ENCODE data around the gene MYO1H.

MYO1H gene

DNA sequence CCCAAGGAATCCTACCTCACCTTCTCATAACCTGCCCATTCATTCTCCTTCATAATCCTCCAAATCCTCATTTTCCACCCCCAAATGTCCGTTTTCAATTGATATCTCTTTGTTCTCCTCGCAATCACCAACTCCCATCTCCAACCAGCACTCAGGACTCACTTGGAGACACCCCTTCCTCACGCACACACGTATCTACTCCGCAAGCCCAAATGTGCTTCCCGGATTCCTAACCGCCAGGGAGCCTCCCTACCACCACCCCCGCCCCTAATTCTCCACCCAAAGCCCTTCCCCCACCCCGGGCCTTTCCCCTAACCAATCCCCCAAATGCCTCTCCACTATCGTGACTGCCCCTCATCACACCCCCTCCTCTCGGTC, 129.1 kb downstream of the MYO1H start:
- peaks cover 0 to 3% (median 2%) of the 10 kb centered on the region in 5 donors for H3K36me3 ChIP-seq (ENCODE audit: control insufficient read depth in 5 of 5, insufficient read depth in 5 of 5, low read length in 5 of 5)
- H3K27me3 ChIP-seq (ENCODE audit: control insufficient read depth in 5 of 5, insufficient read depth in 4 of 5, low read length in 5 of 5) = no peaks in the 10 kb centered on the region
- H3K9ac ChIP-seq (ENCODE audit: low read length in 5 of 5) = peak overlapping the region; percentile 97 to 99 (median 98)
- no peaks in the 10 kb centered on the region for H3K9me3 ChIP-seq (ENCODE audit: control insufficient read depth in 5 of 5, low read length in 5 of 5)
- H3K4me3 ChIP-seq (ENCODE audit: low read depth in 1 of 5, low read length in 5 of 5) = peak overlapping the region; percentile 78 to 100 (median 90)
- peak overlapping the region; percentile 96 for H3K27ac ChIP-seq (ENCODE audit: low read depth, low read length)
- peaks cover 7 to 57% (median 50%) of the 10 kb centered on the region in 5 donors for H3K4me1 ChIP-seq (ENCODE audit: control insufficient read depth in 5 of 5, insufficient read depth in 5 of 5, low read length in 5 of 5)

DNA sequence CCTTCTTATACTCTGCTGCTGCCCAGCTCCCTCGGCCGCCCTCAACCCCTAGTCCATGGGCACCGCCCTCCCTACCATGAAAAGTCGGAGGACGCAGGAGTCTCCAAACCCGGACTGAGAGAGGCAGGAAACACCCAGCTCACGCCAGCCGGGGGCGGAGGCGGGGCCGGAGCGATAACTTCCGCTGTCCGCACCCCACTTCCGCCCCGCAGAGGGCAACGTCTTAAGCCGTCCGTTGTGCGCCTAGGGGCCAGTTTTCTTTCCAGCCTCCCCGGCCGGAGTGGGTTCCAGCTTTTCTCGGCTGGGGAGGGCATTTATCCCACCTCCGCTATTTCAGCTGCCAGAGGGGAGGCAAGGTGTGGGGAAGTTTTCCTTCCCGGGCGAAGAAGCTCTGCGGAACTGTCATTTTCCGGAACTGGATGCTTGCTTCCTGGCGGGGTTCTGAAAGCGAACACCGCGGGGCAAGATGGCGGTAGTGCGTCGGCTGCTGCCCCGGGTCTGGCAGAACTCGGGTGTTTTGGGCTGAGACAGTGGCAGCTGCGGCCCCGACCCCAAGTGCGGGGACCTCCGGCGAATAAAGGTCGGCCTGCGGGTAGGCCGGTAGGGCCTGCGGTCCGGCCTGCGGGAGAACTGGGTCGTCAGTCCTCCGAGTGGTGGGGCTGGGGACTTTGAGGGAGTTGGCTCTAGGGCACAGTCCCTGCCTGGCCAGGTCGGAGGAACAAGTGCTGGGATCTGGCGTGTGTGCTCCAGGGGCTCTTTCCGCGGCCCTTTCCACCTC, 129.7 kb downstream of the MYO1H start, which contains the start of the genes KCTD10 and UBE3B:
Gene KCTD10 (minus strand): TSS at position 116 of the 778 bp plus-strand sequence. CDS start 38 bp downstream, at position 78.
Gene UBE3B (plus strand): TSS at position 450 of the 778 bp plus-strand sequence. CDS start 5,918 bp downstream, outside the sequence.
- Histone ChIP-seq H3K27ac (ENCODE audit: low read depth, low read length) (peak within 1 kb of the TSS; percentile 96), H3K9ac (ENCODE audit: low read length in 5 of 5) (peak within 1 kb of the TSS; percentile 97 to 99 (median 98)), H3K9me3 (ENCODE audit: control insufficient read depth in 5 of 5, low read length in 5 of 5) (no peaks in the 10 kb centered on the region), H3K36me3 (ENCODE audit: control insufficient read depth in 5 of 5, insufficient read depth in 5 of 5, low read length in 5 of 5) (peaks cover 0 to 3% (median 2%) of the 10 kb centered on the region in 5 donors), H3K4me1 (ENCODE audit: control insufficient read depth in 5 of 5, insufficient read depth in 5 of 5, low read length in 5 of 5) (peaks cover 7 to 57% (median 50%) of the 10 kb centered on the region in 5 donors), H3K4me3 (ENCODE audit: low read depth in 1 of 5, low read length in 5 of 5) (peak within 1 kb of the TSS; percentile 78 to 100 (median 90)), H3K27me3 (ENCODE audit: control insufficient read depth in 5 of 5, insufficient read depth in 4 of 5, low read length in 5 of 5) (no peaks in the 10 kb centered on the region)

DNA sequence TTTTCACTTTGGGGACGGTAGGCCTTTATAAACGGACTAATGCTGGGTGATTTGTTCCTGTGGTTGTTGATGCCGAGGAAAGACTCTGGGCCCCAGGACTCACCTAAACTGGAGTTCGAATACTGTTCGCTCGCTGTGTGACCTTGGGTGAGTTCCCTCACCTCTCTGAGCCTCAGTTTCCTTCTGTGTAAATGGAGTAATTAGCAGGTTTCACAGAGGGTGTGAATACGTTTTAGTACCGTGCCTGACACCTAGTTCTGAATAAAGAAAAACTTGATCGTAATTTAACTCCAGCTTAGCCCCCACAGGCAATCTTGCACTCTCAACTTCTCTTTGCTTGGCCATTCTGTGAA, 130.2 kb downstream of the MYO1H start:
- no peaks in the 10 kb centered on the region for H3K9me3 ChIP-seq (ENCODE audit: control insufficient read depth in 5 of 5, low read length in 5 of 5)
- peak overlapping the region; percentile 97 to 99 (median 98) for H3K9ac ChIP-seq (ENCODE audit: low read length in 5 of 5)
- no peaks in the 10 kb centered on the region for H3K27me3 ChIP-seq (ENCODE audit: control insufficient read depth in 5 of 5, insufficient read depth in 4 of 5, low read length in 5 of 5)
- peak overlapping the region; percentile 78 to 100 (median 90) for H3K4me3 ChIP-seq (ENCODE audit: low read depth in 1 of 5, low read length in 5 of 5)
- H3K4me1 ChIP-seq (ENCODE audit: control insufficient read depth in 5 of 5, insufficient read depth in 5 of 5, low read length in 5 of 5) = peaks cover 7 to 54% (median 48%) of the 10 kb centered on the region in 5 donors
- H3K36me3 ChIP-seq (ENCODE audit: control insufficient read depth in 5 of 5, insufficient read depth in 5 of 5, low read length in 5 of 5) = peaks cover 2 to 4% (median 3%) of the 10 kb centered on the region in 5 donors
- peak overlapping the region; percentile 96 for H3K27ac ChIP-seq (ENCODE audit: low read depth, low read length)

DNA sequence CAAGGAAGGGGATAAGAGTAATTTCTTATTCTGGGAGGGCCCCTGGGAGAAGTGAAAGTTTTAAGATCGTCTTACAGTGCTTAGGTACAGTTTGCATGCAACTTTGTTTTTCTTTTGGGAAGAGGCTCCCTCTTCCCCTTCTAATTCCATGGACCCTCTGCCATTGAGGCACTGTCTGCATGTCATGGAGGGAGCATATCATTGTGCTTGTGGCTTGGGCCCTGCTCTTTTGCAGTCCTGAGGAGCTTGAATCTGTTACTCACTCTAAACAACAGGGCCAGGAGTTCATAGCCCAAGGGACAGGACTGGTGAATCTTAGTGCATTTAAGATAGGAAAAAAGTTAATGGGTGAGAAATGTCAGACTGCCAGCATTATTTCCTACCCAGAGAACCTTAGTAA, 132.1 kb downstream of the MYO1H start:
- Histone ChIP-seq H3K27me3 (ENCODE audit: control insufficient read depth in 5 of 5, insufficient read depth in 4 of 5, low read length in 5 of 5) (no peaks in the 10 kb centered on the region), H3K9ac (ENCODE audit: low read length in 5 of 5) (no peak overlapping the region), H3K36me3 (ENCODE audit: control insufficient read depth in 5 of 5, insufficient read depth in 5 of 5, low read length in 5 of 5) (peaks cover 11 to 21% (median 16%) of the 10 kb centered on the region in 5 donors), H3K4me3 (ENCODE audit: low read depth in 1 of 5, low read length in 5 of 5) (no peak overlapping the region), H3K27ac (ENCODE audit: low read depth, low read length) (no peak overlapping the region), H3K4me1 (ENCODE audit: control insufficient read depth in 5 of 5, insufficient read depth in 5 of 5, low read length in 5 of 5) (peaks cover 4 to 43% (median 39%) of the 10 kb centered on the region in 5 donors), H3K9me3 (ENCODE audit: control insufficient read depth in 5 of 5, low read length in 5 of 5) (no peaks in the 10 kb centered on the region)

DNA sequence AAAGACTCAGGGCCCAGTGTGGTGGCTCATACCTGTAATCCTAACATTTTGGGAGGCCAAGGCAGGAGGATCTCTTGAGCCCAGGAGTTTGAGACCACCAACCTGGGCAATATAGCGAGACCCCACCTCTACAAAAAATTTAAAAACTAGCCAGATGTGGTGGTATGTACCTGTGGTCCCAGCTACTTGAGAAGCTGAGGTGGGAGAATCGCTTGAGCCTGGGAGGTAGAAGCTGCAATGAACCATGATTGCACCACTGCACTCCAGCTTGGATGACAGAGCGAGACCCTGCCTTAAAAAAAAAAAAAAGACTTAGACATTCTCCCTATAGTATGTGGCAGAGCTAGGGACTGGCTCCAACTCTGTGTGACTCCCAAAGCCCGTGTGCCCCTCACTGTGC, 132.7 kb downstream of the MYO1H start:
- Histone ChIP-seq H3K9me3 (ENCODE audit: control insufficient read depth in 5 of 5, low read length in 5 of 5) (no peaks in the 10 kb centered on the region), H3K27ac (ENCODE audit: low read depth, low read length) (no peak overlapping the region), H3K4me3 (ENCODE audit: low read depth in 1 of 5, low read length in 5 of 5) (no peak overlapping the region), H3K36me3 (ENCODE audit: control insufficient read depth in 5 of 5, insufficient read depth in 5 of 5, low read length in 5 of 5) (peaks cover 12 to 27% (median 22%) of the 10 kb centered on the region in 5 donors), H3K27me3 (ENCODE audit: control insufficient read depth in 5 of 5, insufficient read depth in 4 of 5, low read length in 5 of 5) (no peaks in the 10 kb centered on the region), H3K4me1 (ENCODE audit: control insufficient read depth in 5 of 5, insufficient read depth in 5 of 5, low read length in 5 of 5) (peaks cover 4 to 37% (median 33%) of the 10 kb centered on the region in 5 donors), H3K9ac (ENCODE audit: low read length in 5 of 5) (no peak overlapping the region)

DNA sequence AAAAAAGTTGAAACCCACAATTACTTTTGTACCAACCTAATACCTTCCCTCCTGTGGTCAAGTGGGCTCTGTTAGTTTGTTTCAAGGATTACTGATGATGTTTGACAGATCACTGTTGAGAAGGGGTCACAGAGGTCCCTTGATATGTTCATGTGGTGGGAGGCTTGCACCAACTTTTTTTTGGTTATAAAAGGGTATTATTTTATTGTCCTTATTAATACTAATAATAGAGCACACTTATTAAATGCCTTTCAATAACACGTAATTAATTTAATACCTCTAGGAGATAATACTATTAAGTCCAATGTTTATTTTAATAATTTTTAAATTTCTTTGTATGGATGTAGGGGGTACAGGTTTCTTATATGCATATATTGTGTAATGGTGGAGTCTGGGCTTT, 134.2 kb downstream of the MYO1H start:
- H3K36me3 ChIP-seq (ENCODE audit: control insufficient read depth in 5 of 5, insufficient read depth in 5 of 5, low read length in 5 of 5) = peaks cover 25 to 42% (median 37%) of the 10 kb centered on the region in 5 donors
- H3K27me3 ChIP-seq (ENCODE audit: control insufficient read depth in 5 of 5, insufficient read depth in 4 of 5, low read length in 5 of 5) = no peaks in the 10 kb centered on the region
- H3K27ac ChIP-seq (ENCODE audit: low read depth, low read length) = no peak overlapping the region
- H3K4me1 ChIP-seq (ENCODE audit: control insufficient read depth in 5 of 5, insufficient read depth in 5 of 5, low read length in 5 of 5) = peaks cover 0 to 22% (median 19%) of the 10 kb centered on the region in 5 donors
- no peaks in the 10 kb centered on the region for H3K9me3 ChIP-seq (ENCODE audit: control insufficient read depth in 5 of 5, low read length in 5 of 5)
- H3K4me3 ChIP-seq (ENCODE audit: low read depth in 1 of 5, low read length in 5 of 5) = no peak overlapping the region
- no peak overlapping the region for H3K9ac ChIP-seq (ENCODE audit: low read length in 5 of 5)

DNA sequence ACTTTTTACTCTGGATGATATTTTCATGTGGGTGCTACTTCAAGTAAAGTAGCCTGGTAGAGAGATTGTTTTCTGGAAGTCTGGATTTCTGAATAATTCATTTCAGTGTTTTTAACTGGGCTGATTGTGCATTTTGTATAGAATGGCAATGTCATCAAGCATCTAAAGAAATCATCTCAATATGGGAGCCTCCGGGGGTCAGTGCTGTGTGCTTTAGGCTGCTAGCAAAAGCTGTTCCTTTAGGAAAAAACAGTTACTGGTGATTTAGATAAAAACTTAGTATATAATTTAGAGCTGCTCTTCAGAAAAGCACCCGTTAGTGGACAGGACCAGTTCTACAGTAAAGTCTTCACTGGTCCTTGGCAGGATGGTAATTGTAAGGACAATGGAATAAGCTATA, 134.8 kb downstream of the MYO1H start:
- Histone ChIP-seq H3K27me3 (ENCODE audit: control insufficient read depth in 5 of 5, insufficient read depth in 4 of 5, low read length in 5 of 5) (no peaks in the 10 kb centered on the region), H3K9ac (ENCODE audit: low read length in 5 of 5) (no peak overlapping the region), H3K4me3 (ENCODE audit: low read depth in 1 of 5, low read length in 5 of 5) (no peak overlapping the region), H3K9me3 (ENCODE audit: control insufficient read depth in 5 of 5, low read length in 5 of 5) (no peaks in the 10 kb centered on the region), H3K4me1 (ENCODE audit: control insufficient read depth in 5 of 5, insufficient read depth in 5 of 5, low read length in 5 of 5) (peaks cover 0 to 22% (median 19%) of the 10 kb centered on the region in 5 donors), H3K27ac (ENCODE audit: low read depth, low read length) (no peak overlapping the region), H3K36me3 (ENCODE audit: control insufficient read depth in 5 of 5, insufficient read depth in 5 of 5, low read length in 5 of 5) (peaks cover 26 to 48% (median 43%) of the 10 kb centered on the region in 5 donors)

DNA sequence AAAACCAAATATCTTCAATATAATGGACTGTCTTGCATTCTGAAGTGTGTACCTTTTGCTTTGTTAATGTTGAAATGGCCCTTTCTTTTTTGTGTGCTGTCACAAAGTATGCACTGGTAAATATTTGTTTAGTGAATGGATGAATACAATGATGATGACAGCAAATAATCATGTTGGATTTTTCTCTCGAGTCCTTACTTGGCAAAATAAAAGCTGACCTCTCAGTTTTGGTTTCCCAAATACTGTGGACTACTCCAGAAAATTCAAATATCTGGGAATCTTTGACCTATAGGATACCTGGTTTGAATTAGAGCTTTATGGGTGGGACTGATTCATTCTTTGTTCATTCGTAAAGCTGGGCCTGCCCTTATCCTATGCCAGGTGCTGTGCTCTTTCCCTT, 135.2 kb downstream of the MYO1H start:
- Histone ChIP-seq H3K27ac (ENCODE audit: low read depth, low read length) (no peak overlapping the region), H3K9me3 (ENCODE audit: control insufficient read depth in 5 of 5, low read length in 5 of 5) (no peaks in the 10 kb centered on the region), H3K36me3 (ENCODE audit: control insufficient read depth in 5 of 5, insufficient read depth in 5 of 5, low read length in 5 of 5) (peaks cover 27 to 52% (median 47%) of the 10 kb centered on the region in 5 donors), H3K4me1 (ENCODE audit: control insufficient read depth in 5 of 5, insufficient read depth in 5 of 5, low read length in 5 of 5) (peaks cover 0 to 19% (median 18%) of the 10 kb centered on the region in 5 donors), H3K4me3 (ENCODE audit: low read depth in 1 of 5, low read length in 5 of 5) (no peak overlapping the region), H3K27me3 (ENCODE audit: control insufficient read depth in 5 of 5, insufficient read depth in 4 of 5, low read length in 5 of 5) (no peaks in the 10 kb centered on the region), H3K9ac (ENCODE audit: low read length in 5 of 5) (no peak overlapping the region)

DNA sequence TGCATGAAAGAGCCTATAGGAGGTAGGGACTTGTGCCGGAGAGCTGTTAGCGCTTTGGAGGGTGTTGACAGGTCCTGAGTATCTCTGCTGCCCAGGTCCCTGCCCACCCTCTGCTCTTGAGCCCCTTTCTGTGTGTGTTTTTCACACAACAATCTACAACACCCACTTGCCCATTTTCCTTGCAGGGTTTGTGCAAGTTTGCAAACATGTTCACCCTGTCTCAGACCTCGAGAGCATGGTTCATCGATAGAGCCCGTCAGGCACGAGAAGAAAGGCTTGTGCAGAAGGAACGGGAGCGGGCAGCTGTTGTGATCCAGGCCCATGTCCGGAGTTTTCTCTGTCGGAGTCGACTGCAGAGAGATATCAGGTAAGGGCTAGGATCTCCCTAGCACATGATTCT, 135.6 kb downstream of the MYO1H start:
- Histone ChIP-seq H3K4me1 (ENCODE audit: control insufficient read depth in 5 of 5, insufficient read depth in 5 of 5, low read length in 5 of 5) (peaks cover 0 to 14% (median 13%) of the 10 kb centered on the region in 5 donors), H3K27ac (ENCODE audit: low read depth, low read length) (no peak overlapping the region), H3K9ac (ENCODE audit: low read length in 5 of 5) (no peak overlapping the region), H3K9me3 (ENCODE audit: control insufficient read depth in 5 of 5, low read length in 5 of 5) (no peaks in the 10 kb centered on the region), H3K4me3 (ENCODE audit: low read depth in 1 of 5, low read length in 5 of 5) (no peak overlapping the region), H3K36me3 (ENCODE audit: control insufficient read depth in 5 of 5, insufficient read depth in 5 of 5, low read length in 5 of 5) (peaks cover 32 to 56% (median 52%) of the 10 kb centered on the region in 5 donors), H3K27me3 (ENCODE audit: control insufficient read depth in 5 of 5, insufficient read depth in 4 of 5, low read length in 5 of 5) (no peaks in the 10 kb centered on the region)

DNA sequence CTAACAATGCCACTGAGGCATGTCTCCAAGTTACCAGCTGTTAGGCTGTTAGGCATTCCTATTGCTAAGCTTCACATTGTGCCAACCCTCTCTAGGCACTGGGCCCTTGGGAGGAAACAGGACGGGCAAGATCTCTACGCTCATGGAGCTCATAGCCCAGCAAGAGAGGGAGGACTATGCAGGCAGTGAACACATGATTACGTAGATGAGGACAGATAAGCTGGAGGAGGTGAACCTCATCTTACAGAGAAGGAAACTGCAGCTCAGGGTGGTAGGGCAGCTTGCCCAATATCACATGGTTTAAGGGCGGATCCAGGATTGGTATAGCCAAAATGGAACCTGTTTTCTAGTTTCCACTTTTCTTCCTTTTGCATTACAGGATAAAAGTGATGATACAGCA, 137.5 kb downstream of the MYO1H start:
- Histone ChIP-seq H3K9ac (ENCODE audit: low read length in 5 of 5) (no peak overlapping the region), H3K36me3 (ENCODE audit: control insufficient read depth in 5 of 5, insufficient read depth in 5 of 5, low read length in 5 of 5) (peaks cover 41 to 75% (median 70%) of the 10 kb centered on the region in 5 donors), H3K4me3 (ENCODE audit: low read depth in 1 of 5, low read length in 5 of 5) (no peak overlapping the region), H3K27me3 (ENCODE audit: control insufficient read depth in 5 of 5, insufficient read depth in 4 of 5, low read length in 5 of 5) (no peaks in the 10 kb centered on the region), H3K27ac (ENCODE audit: low read depth, low read length) (no peak overlapping the region), H3K4me1 (ENCODE audit: control insufficient read depth in 5 of 5, insufficient read depth in 5 of 5, low read length in 5 of 5) (peaks cover 0 to 12% (median 6%) of the 10 kb centered on the region in 5 donors), H3K9me3 (ENCODE audit: control insufficient read depth in 5 of 5, low read length in 5 of 5) (no peaks in the 10 kb centered on the region)
